ENCODE results near the gene MALT1.

GRCh38 chr18:58694221-58694620 is 23.0 kb downstream of the MALT1 start:
- TF ChIP-seq CTCF (IDR thresholded peaks at IDR 0.05): no peak
- no peak for TF ChIP-seq SIN3A (IDR thresholded peaks at IDR 0.05; ENCODE audit: borderline replicate concordance, insufficient read depth, low read depth, low read length)
